HG03025 (cell line): ENCODE measurements around the gene LCE3A.
"Not testable (repeated sequence)": the region's sequence is repeated elsewhere in the genome, so short reads cannot be mapped to it uniquely, and the experiment has no call there.

Experiments used
- ATAC-seq: cut with Tn5 transposase; IDR thresholded peaks from one replicate; pipeline ENCODE4 v1.9.1; 2021; ENCODE audit warnings: mild to moderate bottlenecking, moderate library complexity; ENCODE audit not compliant: unreplicated experiment, low FRiP score

The LCE3A gene

GRCh38 chr1:152579526-152579925 is 43.4 kb downstream of the LCE3A start:
- not testable (repeated sequence) for ATAC-seq

DNA sequence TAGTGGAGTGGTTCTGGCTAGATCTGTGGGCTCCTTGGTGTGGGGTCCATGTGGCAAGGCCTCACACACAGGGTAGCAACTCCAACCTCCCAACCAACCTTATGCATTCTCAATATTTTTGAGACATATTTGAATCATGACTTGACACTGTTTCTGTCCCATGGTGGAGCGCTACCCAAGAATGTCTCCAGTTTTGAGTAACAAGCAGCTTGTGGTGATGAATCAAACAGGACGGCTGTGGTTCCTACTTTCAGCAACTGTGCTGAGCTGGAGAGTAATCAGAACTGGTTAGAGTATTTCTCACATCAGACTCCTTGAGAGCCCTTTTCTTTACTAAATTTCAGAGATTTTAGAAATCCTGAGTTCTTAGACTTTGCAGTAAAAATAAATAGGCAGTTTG is 45.7 kb downstream of the LCE3A start:
- ATAC-seq: no peak
